ENCODE measurements around the gene FUCA1.
"Not testable (repeated sequence)": the region's sequence is repeated elsewhere in the genome, so short reads cannot be mapped to it uniquely, and the experiment has no call there.

The FUCA1 gene

DNA sequence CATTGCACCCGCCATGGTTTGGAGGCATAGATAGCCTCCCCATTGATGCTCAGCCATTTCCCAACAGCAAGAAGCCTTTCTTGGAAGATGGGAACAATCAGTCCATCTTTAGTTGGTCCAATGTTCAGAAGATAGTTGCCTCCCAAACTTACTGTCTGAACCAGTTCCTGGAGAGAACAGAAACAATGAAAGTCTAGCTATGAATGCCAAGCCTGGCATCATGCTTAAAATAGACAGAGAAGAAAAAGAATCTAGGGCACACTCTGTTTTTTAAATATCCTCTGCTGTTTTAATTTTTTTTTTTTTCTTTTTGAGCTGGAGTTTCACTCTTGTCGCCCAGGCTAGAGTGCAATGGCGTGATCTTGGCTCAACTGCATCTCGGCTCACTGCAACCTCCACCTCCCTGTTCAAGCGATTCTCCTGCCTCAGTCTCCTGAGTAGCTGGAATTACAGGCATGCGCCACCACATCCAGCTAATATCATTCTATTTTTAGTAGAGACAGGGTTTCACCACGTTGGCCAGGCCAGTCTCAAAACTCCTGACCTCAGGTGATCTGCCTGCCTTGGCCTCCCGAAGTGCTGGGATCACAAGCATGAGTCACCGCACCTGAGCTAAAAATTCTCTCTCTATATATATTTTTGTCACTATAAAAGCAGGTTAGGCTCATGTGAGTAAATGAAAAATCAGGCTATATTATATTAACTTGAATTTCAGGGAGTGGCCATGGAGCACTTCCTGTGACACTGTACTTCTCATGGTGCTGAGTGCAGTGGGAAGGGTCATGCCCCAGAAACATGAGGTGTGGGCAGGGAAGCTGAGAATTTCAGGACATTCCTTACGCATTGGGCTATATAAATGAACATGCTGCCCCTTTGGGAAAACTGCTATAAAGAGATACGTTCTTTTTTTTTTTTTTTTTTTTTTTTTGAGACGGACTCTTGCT lies 19.1 kb downstream of the FUCA1 start:
- POLR2A ChIA-PET, result no interaction called here
- TF ChIP-seq, protein P1, sequence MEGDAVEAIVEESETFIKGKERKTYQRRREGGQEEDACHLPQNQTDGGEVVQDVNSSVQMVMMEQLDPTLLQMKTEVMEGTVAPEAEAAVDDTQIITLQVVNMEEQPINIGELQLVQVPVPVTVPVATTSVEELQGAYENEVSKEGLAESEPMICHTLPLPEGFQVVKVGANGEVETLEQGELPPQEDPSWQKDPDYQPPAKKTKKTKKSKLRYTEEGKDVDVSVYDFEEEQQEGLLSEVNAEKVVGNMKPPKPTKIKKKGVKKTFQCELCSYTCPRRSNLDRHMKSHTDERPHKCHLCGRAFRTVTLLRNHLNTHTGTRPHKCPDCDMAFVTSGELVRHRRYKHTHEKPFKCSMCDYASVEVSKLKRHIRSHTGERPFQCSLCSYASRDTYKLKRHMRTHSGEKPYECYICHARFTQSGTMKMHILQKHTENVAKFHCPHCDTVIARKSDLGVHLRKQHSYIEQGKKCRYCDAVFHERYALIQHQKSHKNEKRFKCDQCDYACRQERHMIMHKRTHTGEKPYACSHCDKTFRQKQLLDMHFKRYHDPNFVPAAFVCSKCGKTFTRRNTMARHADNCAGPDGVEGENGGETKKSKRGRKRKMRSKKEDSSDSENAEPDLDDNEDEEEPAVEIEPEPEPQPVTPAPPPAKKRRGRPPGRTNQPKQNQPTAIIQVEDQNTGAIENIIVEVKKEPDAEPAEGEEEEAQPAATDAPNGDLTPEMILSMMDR (IDR thresholded peaks at IDR 0.05; ENCODE audit: insufficient read depth, low read length, missing control alignments), result no peak
- DNase-seq (ENCODE audit: low read depth, low spot score), result no peak
- no peak overlapping the region for H3K4me3 ChIP-seq (ENCODE audit: low read depth, low read length)
- CTCF ChIA-PET, result interaction anchor here (1.3 to 1.7 kb wide), 2 partner anchors 39 to 77 kb away, joined by 3 to 4 read pairs; no protein-coding TSS in a partner anchor

GRCh38 chr1:23847482-23848095 lies 20.5 kb downstream of the FUCA1 start:
- H3K4me3 ChIP-seq (ENCODE audit: low read depth, low read length), result not testable (repeated sequence)

DNA sequence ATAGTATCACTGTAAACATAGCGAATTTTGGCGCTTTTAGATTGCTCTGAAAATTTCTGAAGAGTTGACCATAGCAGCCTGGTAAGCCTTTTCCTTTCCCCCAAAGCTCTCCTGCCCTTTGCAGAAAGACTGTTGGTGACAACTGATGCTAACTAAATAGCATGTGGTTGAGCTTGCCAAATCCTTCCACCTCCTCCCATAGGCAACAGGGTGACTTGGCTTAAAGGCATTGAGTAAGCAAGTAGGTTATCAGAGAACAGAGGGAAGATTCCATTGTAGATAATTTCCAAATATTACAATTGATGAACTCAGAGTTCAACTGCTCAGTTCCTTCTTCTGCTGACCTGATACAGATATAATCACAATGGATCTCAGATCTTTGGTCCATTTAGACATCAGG lies 22.9 kb downstream of the FUCA1 start:
- ChIA-PET CTCF (interaction anchor here (0.6 to 1.7 kb wide), 4 partner anchors 13 to 52 kb away, joined by 3 to 4 read pairs (median 4); no protein-coding TSS in a partner anchor), POLR2A (no interaction called here)
- H3K4me3 ChIP-seq (ENCODE audit: low read depth, low read length), result no peak overlapping the region
- no peak for DNase-seq (ENCODE audit: low read depth, low spot score)
- TF ChIP-seq, protein P1 (IDR thresholded peaks at IDR 0.05; ENCODE audit: insufficient read depth, low read length, missing control alignments), result no peak

More at GRCh38 chr1:23847482-23848095, 20.5 kb downstream of the FUCA1 start:
- DNase-seq (ENCODE audit: low read depth, low spot score); CTCF ChIA-PET; POLR2A ChIA-PET: not testable (repeated sequence)

- DNase-seq (ENCODE audit: low read depth, low spot score), result no peak
- H3K4me3 ChIP-seq (ENCODE audit: low read depth, low read length), result no peak overlapping the region
- ChIA-PET CTCF (interaction anchor here (0.6 to 1.7 kb wide), 4 partner anchors 12 to 146 kb away, joined by 3 to 4 read pairs (median 4); no protein-coding TSS in a partner anchor), POLR2A (no interaction called here)
- TF ChIP-seq, protein P1 (IDR thresholded peaks at IDR 0.05; ENCODE audit: insufficient read depth, low read length, missing control alignments), result no peak
These were observed 24.4 kb downstream of the FUCA1 start for GRCh38 chr1:23843644-23844043.

GRCh38 chr1:23838401-23838866 lies 29.7 kb downstream of the FUCA1 start:
- H3K4me3 ChIP-seq (ENCODE audit: low read depth, low read length), result peak overlapping the region; percentile 48
- CTCF ChIA-PET, result no interaction called here
- no peak for DNase-seq (ENCODE audit: low read depth, low spot score)
- TF ChIP-seq, protein P1 (IDR thresholded peaks at IDR 0.05; ENCODE audit: insufficient read depth, low read length, missing control alignments), result no peak
- POLR2A ChIA-PET, result no interaction called here

DNA sequence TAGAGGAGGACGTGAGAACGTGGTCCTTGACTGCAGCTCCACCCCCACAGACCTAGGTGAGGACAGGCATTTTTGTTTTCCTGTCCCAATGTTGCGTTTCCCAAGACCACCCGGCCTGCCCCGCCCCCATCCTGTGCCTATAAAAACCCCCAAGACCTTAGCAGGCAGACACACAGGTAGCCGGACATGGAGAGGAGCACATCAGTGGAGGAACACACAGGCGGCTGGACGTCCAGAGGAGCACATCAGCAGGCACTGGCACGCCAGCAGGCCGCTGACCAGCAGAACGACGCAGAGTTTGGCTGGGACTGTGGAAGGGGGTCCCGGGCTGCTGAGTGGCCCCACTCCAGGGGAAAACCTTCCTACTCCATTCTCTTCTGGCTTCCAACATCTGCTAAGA lies 30.2 kb downstream of the FUCA1 start:
- CTCF ChIA-PET, result no interaction called here
- TF ChIP-seq, protein P1 (IDR thresholded peaks at IDR 0.05; ENCODE audit: insufficient read depth, low read length, missing control alignments), result no peak
- POLR2A ChIA-PET, result no interaction called here
- H3K4me3 ChIP-seq (ENCODE audit: low read depth, low read length), result no peak overlapping the region
- no peak for DNase-seq (ENCODE audit: low read depth, low spot score)

Measured in AG04449 (cell line).